GM12874 (cell line): Measurements from ENCODE around the gene ANTXR1.

Experiments used
- CTCF ChIP-seq: IDR thresholded peaks from 2 replicates; pipeline ENCODE4 v1.5.1; 2011; ENCODE audit warnings: low read depth, mild to moderate bottlenecking, control low read depth, low read length, moderate library complexity; ENCODE audit not compliant: insufficient read depth

ANTXR1 gene

GRCh38 chr2:69062307-69062962 lies 49.5 kb downstream of the ANTXR1 start:
- TF ChIP-seq CTCF, result no peak

GRCh38 chr2:69065735-69066336 lies 52.9 kb downstream of the ANTXR1 start:
- TF ChIP-seq CTCF, result no peak

GRCh38 chr2:69067026-69067630 lies 54.1 kb downstream of the ANTXR1 start:
- no peak for TF ChIP-seq CTCF

GRCh38 chr2:69067866-69068265 lies 54.9 kb downstream of the ANTXR1 start:
- TF ChIP-seq CTCF, result no peak

GRCh38 chr2:69070969-69071368 lies 58.0 kb downstream of the ANTXR1 start:
- no peak for TF ChIP-seq CTCF

GRCh38 chr2:69073928-69074570 lies 61.1 kb downstream of the ANTXR1 start:
- no peak for TF ChIP-seq CTCF

GRCh38 chr2:69074918-69075317 lies 61.9 kb downstream of the ANTXR1 start:
- TF ChIP-seq CTCF, result no peak
